ENCODE measurements around the gene TLE1. TPM values are rescaled to one million over a fixed set of nuclear protein-coding genes. Genes with fewer than 3 reads are reported as not detected.

The TLE1 gene
- total RNA-seq, 1 donor: 39.3 TPM

GRCh38 chr9:81620002-81620390, 69.4 kb downstream of the TLE1 start:
- no peak overlapping the region for H3K4me3 ChIP-seq (ENCODE audit: low read depth, low read length)
- DNase-seq (ENCODE audit: low read depth): no peak
- no peak for TF ChIP-seq CTCF (IDR thresholded peaks at IDR 0.05; ENCODE audit: insufficient read depth, low read depth, low read length)

- TF ChIP-seq CTCF (IDR thresholded peaks at IDR 0.05; ENCODE audit: insufficient read depth, low read depth, low read length): no peak
- DNase-seq (ENCODE audit: low read depth): peak; percentile 87
- no peak overlapping the region for H3K4me3 ChIP-seq (ENCODE audit: low read depth, low read length)
These were observed 69.9 kb downstream of the TLE1 start for GRCh38 chr9:81619353-81620001.

- TF ChIP-seq CTCF (IDR thresholded peaks at IDR 0.05; ENCODE audit: insufficient read depth, low read depth, low read length): no peak
- H3K4me3 ChIP-seq (ENCODE audit: low read depth, low read length): no peak overlapping the region
- no peak for DNase-seq (ENCODE audit: low read depth)
These were observed 70.4 kb downstream of the TLE1 start for GRCh38 chr9:81618923-81619322.

- H3K4me3 ChIP-seq (ENCODE audit: low read depth, low read length): no peak overlapping the region
- no peak for DNase-seq (ENCODE audit: low read depth)
- TF ChIP-seq CTCF (IDR thresholded peaks at IDR 0.05; ENCODE audit: insufficient read depth, low read depth, low read length): no peak
These were observed 73.2 kb downstream of the TLE1 start for GRCh38 chr9:81616141-81616540.

- TF ChIP-seq CTCF (IDR thresholded peaks at IDR 0.05; ENCODE audit: insufficient read depth, low read depth, low read length): no peak
- H3K4me3 ChIP-seq (ENCODE audit: low read depth, low read length): no peak overlapping the region
- DNase-seq (ENCODE audit: low read depth): no peak
These were observed 75.0 kb downstream of the TLE1 start for GRCh38 chr9:81614335-81614734.

- peak; percentile 100 for DNase-seq (ENCODE audit: low read depth)
- peak overlapping the region; percentile 34 for H3K4me3 ChIP-seq (ENCODE audit: low read depth, low read length)
- TF ChIP-seq CTCF (IDR thresholded peaks at IDR 0.05; ENCODE audit: insufficient read depth, low read depth, low read length): no peak
These were observed 76.1 kb downstream of the TLE1 start for GRCh38 chr9:81613002-81613812.

Data from fibroblast of villous mesenchyme (primary cell).